Urinary bladder (tissue), 4 donors: ENCODE data around the gene HOXB4. TPM values are rescaled to one million over a fixed set of nuclear protein-coding genes. Genes with fewer than 3 reads are reported as not detected.

Experiments used
- DNase-seq: peaks from one replicate; pipeline ENCODE4 v3.0.0-alpha.2; 2015; ENCODE audit errors: extremely low spot score
- H3K27ac ChIP-seq: one replicate; pipeline ENCODE4 v1.5.1; 2013; ENCODE audit warnings: low read depth, mild to moderate bottlenecking, moderate library complexity
- H3K36me3 ChIP-seq: one replicate; pipeline ENCODE4 v1.6.1; 2013; ENCODE audit warnings: mild to moderate bottlenecking, moderate library complexity; ENCODE audit not compliant: insufficient read depth
- H3K4me1 ChIP-seq: one replicate; pipeline ENCODE4 v1.6.1; 2013; ENCODE audit warnings: mild to moderate bottlenecking, moderate library complexity; ENCODE audit not compliant: insufficient read depth
- H3K4me3 ChIP-seq: one replicate; pipeline ENCODE4 v1.5.1; 2013; ENCODE audit warnings: low read depth, low read length
- WGBS: extraction: QIAGEN DNeasy Blood & Tissue Kit; methylation state at CpG from one replicate; pipeline ENCODE4 v1.1.7; 2013; 5-methylcytosine and 5-hydroxymethylcytosine counted together
- polyA plus RNA-seq: library from polyadenylated mRNA; stranded (reverse); fragments of 200-250 nt; gene quantifications from one replicate; pipeline ENCODE4 v1.2.3, GENCODE V29; 2013
- total RNA-seq: library from RNA; depleted of rRNA; stranded (reverse); fragments of >200 nt; gene quantifications from one replicate; pipeline ENCODE4 v1.2.3, GENCODE V29; 2014
- donor health status: healthy with polysubstance abuse.
- donor health status: healthy.

Gene HOXB4
- total and polyA plus RNA-seq, 2 donors: 2.0 to 2.1 TPM

- no peak for DNase-seq
- Histone ChIP-seq H3K4me3 (no peak overlapping the region), H3K36me3 (no peaks in the 10 kb centered on the region), H3K4me1 (no peaks in the 10 kb centered on the region), H3K27ac (no peak overlapping the region)
- 23% methylated on average over 10 of the region's 10 CpGs for WGBS
These were observed 31.0 kb downstream of the HOXB4 start for GRCh38 chr17:48546924-48547807.

GRCh38 chr17:48546137-48546923, 31.8 kb downstream of the HOXB4 start:
- Histone ChIP-seq H3K36me3 (no peaks in the 10 kb centered on the region), H3K27ac (no peak overlapping the region), H3K4me3 (no peak overlapping the region), H3K4me1 (no peaks in the 10 kb centered on the region)
- DNase-seq: no peak
- 49% methylated on average over 10 of the region's 10 CpGs for WGBS

GRCh38 chr17:48545539-48545938, 32.6 kb downstream of the HOXB4 start:
- no peaks in the 10 kb centered on the region for H3K4me1 ChIP-seq
- no peak overlapping the region for H3K4me3 ChIP-seq
- H3K36me3 ChIP-seq: no peaks in the 10 kb centered on the region
- 98% methylated on average over 1 of the region's 1 CpG for WGBS
- no peak for DNase-seq
- H3K27ac ChIP-seq: no peak overlapping the region

GRCh38 chr17:48545022-48545375, 33.2 kb downstream of the HOXB4 start, which contains the start of gene HOXB2:
HOXB2 (minus strand) TSS chr17:48545109; CDS start chr17:48544911, 198 bp downstream.
- Histone ChIP-seq H3K4me3 (peak within 1 kb of the TSS; percentile 64), H3K4me1 (no peaks in the 10 kb centered on the region), H3K36me3 (no peaks in the 10 kb centered on the region), H3K27ac (peak within 1 kb of the TSS; percentile 84)
- 50% methylated on average over 12 of the region's 12 CpGs for WGBS
- no peak for DNase-seq

GRCh38 chr17:48544349-48545021, 33.7 kb downstream of the HOXB4 start:
- Histone ChIP-seq H3K36me3 (no peaks in the 10 kb centered on the region), H3K4me3 (peak overlapping the region; percentile 64), H3K27ac (peak overlapping the region; percentile 27), H3K4me1 (no peaks in the 10 kb centered on the region)
- 9% methylated on average over 38 of the region's 38 CpGs for WGBS
- DNase-seq: no peak

- H3K27ac ChIP-seq: peak overlapping the region; percentile 84
- WGBS: 14% methylated on average over 20 of the region's 20 CpGs
- no peaks in the 10 kb centered on the region for H3K4me1 ChIP-seq
- H3K4me3 ChIP-seq: peak overlapping the region; percentile 64
- no peaks in the 10 kb centered on the region for H3K36me3 ChIP-seq
- DNase-seq: no peak
These were observed 34.2 kb downstream of the HOXB4 start for GRCh38 chr17:48543854-48544348.

- DNase-seq: no peak
- peak overlapping the region; percentile 84 for H3K27ac ChIP-seq
- no peaks in the 10 kb centered on the region for H3K36me3 ChIP-seq
- 3% methylated on average over 72 of the region's 72 CpGs for WGBS
- no peaks in the 10 kb centered on the region for H3K4me1 ChIP-seq
- peak overlapping the region; percentile 64 for H3K4me3 ChIP-seq
These were observed 34.9 kb downstream of the HOXB4 start for GRCh38 chr17:48543107-48543853.

GRCh38 chr17:48542698-48543106, 35.4 kb downstream of the HOXB4 start:
- Histone ChIP-seq H3K4me3 (peak overlapping the region; percentile 64), H3K4me1 (no peaks in the 10 kb centered on the region), H3K36me3 (no peaks in the 10 kb centered on the region), H3K27ac (peak overlapping the region; percentile 84)
- WGBS: 14% methylated on average over 12 of the region's 12 CpGs
- no peak for DNase-seq

- H3K4me1 ChIP-seq: no peaks in the 10 kb centered on the region
- peak overlapping the region; percentile 21 for H3K4me3 ChIP-seq
- DNase-seq: no peak
- no peaks in the 10 kb centered on the region for H3K36me3 ChIP-seq
- H3K27ac ChIP-seq: peak overlapping the region; percentile 84
- WGBS: 34% methylated on average over 27 of the region's 27 CpGs
These were observed 36.0 kb downstream of the HOXB4 start for GRCh38 chr17:48542114-48542656.

GRCh38 chr17:48541577-48542113, 36.5 kb downstream of the HOXB4 start:
- WGBS: 7% methylated on average over 36 of the region's 36 CpGs
- no peaks in the 10 kb centered on the region for H3K36me3 ChIP-seq
- H3K4me3 ChIP-seq: peak overlapping the region; percentile 21
- H3K27ac ChIP-seq: peak overlapping the region; percentile 84
- no peak for DNase-seq
- no peaks in the 10 kb centered on the region for H3K4me1 ChIP-seq

GRCh38 chr17:48541036-48541576, 37.0 kb downstream of the HOXB4 start:
- Histone ChIP-seq H3K36me3 (no peaks in the 10 kb centered on the region), H3K4me1 (no peaks in the 10 kb centered on the region), H3K4me3 (peak overlapping the region; percentile 21), H3K27ac (no peak overlapping the region)
- no peak for DNase-seq
- 49% methylated on average over 12 of the region's 12 CpGs for WGBS

- H3K36me3 ChIP-seq: no peaks in the 10 kb centered on the region
- no peaks in the 10 kb centered on the region for H3K4me1 ChIP-seq
- 92% methylated on average over 1 of the region's 1 CpG for WGBS
- no peak overlapping the region for H3K27ac ChIP-seq
- no peak overlapping the region for H3K4me3 ChIP-seq
- no peak for DNase-seq
These were observed 37.9 kb downstream of the HOXB4 start for GRCh38 chr17:48540213-48540612.
